Measurements from ENCODE around the gene AMELY.
"Not testable (repeated sequence)": the region's sequence is repeated elsewhere in the genome, so short reads cannot be mapped to it uniquely, and the experiment has no call there.

Gene AMELY

GRCh38 chrY:6911253-6911881, at the start of gene AMELY:
Gene AMELY (minus strand): TSS chrY:6911752. CDS start chrY:6872608, 39,144 bp downstream.
- no peak for DNase-seq (ENCODE audit: extremely low read depth in 1 of 2, low read depth in 1 of 2)

- no peak for DNase-seq (ENCODE audit: extremely low read depth in 1 of 2, low read depth in 1 of 2)
Observed at GRCh38 chrY:6949947-6950346, 38.4 kb upstream of the AMELY start.

- no peak for DNase-seq (ENCODE audit: extremely low read depth in 1 of 2, low read depth in 1 of 2)
Observed at GRCh38 chrY:6948378-6948777, 36.8 kb upstream of the AMELY start.

- no peak for DNase-seq (ENCODE audit: extremely low read depth in 1 of 2, low read depth in 1 of 2)
Observed at GRCh38 chrY:6947695-6948094, 36.1 kb upstream of the AMELY start.

GRCh38 chrY:6935497-6935896, 23.9 kb upstream of the AMELY start:
- no peak for DNase-seq (ENCODE audit: extremely low read depth in 1 of 2, low read depth in 1 of 2)

GRCh38 chrY:6931779-6932396, 20.3 kb upstream of the AMELY start:
- no peak for DNase-seq (ENCODE audit: extremely low read depth in 1 of 2, low read depth in 1 of 2)

GRCh38 chrY:6929237-6929636, 17.7 kb upstream of the AMELY start:
- no peak for DNase-seq (ENCODE audit: extremely low read depth in 1 of 2, low read depth in 1 of 2)

- DNase-seq (ENCODE audit: extremely low read depth in 1 of 2, low read depth in 1 of 2) = no peak
Observed at GRCh38 chrY:6928265-6928664, 16.7 kb upstream of the AMELY start.

- no peak for DNase-seq (ENCODE audit: extremely low read depth in 1 of 2, low read depth in 1 of 2)
Observed at GRCh38 chrY:6921061-6921460, 9.5 kb upstream of the AMELY start.

GRCh38 chrY:6913362-6913761, 1.8 kb upstream of the AMELY start:
- no peak for DNase-seq (ENCODE audit: extremely low read depth in 1 of 2, low read depth in 1 of 2)

GRCh38 chrY:6910372-6911252, 940 bp downstream of the AMELY start, which contains the start of gene TBL1Y:
Gene TBL1Y (plus strand): TSS chrY:6910697. CDS start chrY:7025085, 114,388 bp downstream.
- no peak for DNase-seq (ENCODE audit: extremely low read depth in 1 of 2, low read depth in 1 of 2)

GRCh38 chrY:6909856-6910255, 1.7 kb downstream of the AMELY start:
- no peak for DNase-seq (ENCODE audit: extremely low read depth in 1 of 2, low read depth in 1 of 2)

- no peak for DNase-seq (ENCODE audit: extremely low read depth in 1 of 2, low read depth in 1 of 2)
Observed at GRCh38 chrY:6909118-6909521, 2.4 kb downstream of the AMELY start.

- DNase-seq (ENCODE audit: extremely low read depth in 1 of 2, low read depth in 1 of 2) = not testable (repeated sequence)
Observed at GRCh38 chrY:6908021-6908420, 3.5 kb downstream of the AMELY start.

- DNase-seq (ENCODE audit: extremely low read depth in 1 of 2, low read depth in 1 of 2) = no peak
Observed at GRCh38 chrY:6907591-6907990, 4.0 kb downstream of the AMELY start.

- not testable (repeated sequence) for DNase-seq (ENCODE audit: extremely low read depth in 1 of 2, low read depth in 1 of 2)
Observed at GRCh38 chrY:6902116-6902515, 9.4 kb downstream of the AMELY start.

- DNase-seq (ENCODE audit: extremely low read depth in 1 of 2, low read depth in 1 of 2) = no peak
Observed at GRCh38 chrY:6895236-6895635, 16.3 kb downstream of the AMELY start.

- DNase-seq (ENCODE audit: extremely low read depth in 1 of 2, low read depth in 1 of 2) = no peak
Observed at GRCh38 chrY:6894496-6894895, 17.1 kb downstream of the AMELY start.

- no peak for DNase-seq (ENCODE audit: extremely low read depth in 1 of 2, low read depth in 1 of 2)
Observed at GRCh38 chrY:6849384-6849783, 62.2 kb downstream of the AMELY start.

- DNase-seq (ENCODE audit: extremely low read depth in 1 of 2, low read depth in 1 of 2) = not testable (repeated sequence)
Observed at GRCh38 chrY:6842650-6843049, 68.9 kb downstream of the AMELY start.

Measured in activated CD8-positive, alpha-beta memory T cell treated with anti-CD3 and anti-CD28 coated beads for 1 hour (primary cell).